GM12865 (cell line): ENCODE measurements around the gene MRPS6.

Experiments used
- DNase-seq: peaks from one replicate; pipeline ENCODE4 v3.0.0; 2010; ENCODE audit warnings: low read depth
- H3K4me3 ChIP-seq: 2 replicates; pipeline ENCODE4 v1.5.1; 2011; ENCODE audit warnings: mild to moderate bottlenecking, low read depth, low read length, control low read depth
- CTCF ChIP-seq: IDR thresholded peaks from 2 replicates; pipeline ENCODE4 v1.5.1; 2011; ENCODE audit warnings: low read length, control low read depth, low read depth, inconsistent platforms; ENCODE audit not compliant: insufficient read depth; ENCODE audit errors: missing control alignments

The MRPS6 gene

GRCh38 chr21:34141373-34141772 lies 68.0 kb downstream of the MRPS6 start:
- no peak for DNase-seq
- no peak overlapping the region for H3K4me3 ChIP-seq
- TF ChIP-seq CTCF = no peak

- no peak for DNase-seq
- H3K4me3 ChIP-seq = no peak overlapping the region
- no peak for TF ChIP-seq CTCF
These were observed 70.4 kb downstream of the MRPS6 start for GRCh38 chr21:34143685-34144182.

- TF ChIP-seq CTCF = no peak
- no peak for DNase-seq
- H3K4me3 ChIP-seq = no peak overlapping the region
These were observed 70.8 kb downstream of the MRPS6 start for GRCh38 chr21:34144224-34144623.

- no peak for DNase-seq
- no peak overlapping the region for H3K4me3 ChIP-seq
- TF ChIP-seq CTCF = no peak
These were observed 74.5 kb downstream of the MRPS6 start for GRCh38 chr21:34147792-34148418.

- no peak overlapping the region for H3K4me3 ChIP-seq
- TF ChIP-seq CTCF = no peak
These were observed 75.0 kb downstream of the MRPS6 start for GRCh38 chr21:34148419-34148804.

GRCh38 chr21:34148826-34149558 lies 75.6 kb downstream of the MRPS6 start:
- TF ChIP-seq CTCF = no peak
- no peak for DNase-seq

More at GRCh38 chr21:34148419-34148804, 75.0 kb downstream of the MRPS6 start:
- no peak for DNase-seq

More at GRCh38 chr21:34148826-34149558, 75.6 kb downstream of the MRPS6 start:
- no peak overlapping the region for H3K4me3 ChIP-seq
